K562 (cell line): Measurements from ENCODE around the gene LSM4. TPM values are rescaled to one million over a fixed set of nuclear protein-coding genes. Genes with fewer than 3 reads are reported as not detected.

Source experiments
- ADNP ChIP-seq: fragments of 200-800 bp; sonication (Bioruptor generic); IDR thresholded peaks from 2 replicates; pipeline ENCODE4 v1.6.1; 2016; ENCODE audit warnings: missing genetic modification characterization, missing compliant biosample characterization
- BHLHE40 ChIP-seq: IDR thresholded peaks from 2 replicates; pipeline ENCODE4 v1.6.1; 2011; ENCODE audit warnings: low read length, improper control_type of control experiment
- DACH1 ChIP-seq: fragments of 450-650 bp; IDR thresholded peaks from 2 replicates; pipeline ENCODE4 v1.6.1; 2018; ENCODE audit not compliant: partially characterized antibody
- ESRRB ChIP-seq: fragments of 250-450 bp; sonication (Bioruptor Pico); IDR thresholded peaks from 2 replicates; pipeline ENCODE4 v1.5.0; 2020; ENCODE audit warnings: mild to moderate bottlenecking, moderate library complexity, borderline replicate concordance
- ETS2 ChIP-seq: IDR thresholded peaks from 2 replicates; pipeline ENCODE4 v1.6.1; 2016; ENCODE audit warnings: borderline replicate concordance, missing genetic modification characterization, mild to moderate bottlenecking, moderate library complexity, missing compliant biosample characterization; ENCODE audit not compliant: poor library complexity, severe bottlenecking
- GTF2E2 ChIP-seq: fragments of 200-800 bp; sonication (Bioruptor generic); IDR thresholded peaks from 2 replicates; pipeline ENCODE4 v1.6.1; 2016; ENCODE audit warnings: missing genetic modification characterization, missing compliant biosample characterization
- JUND ChIP-seq, 2 experiments: IDR thresholded peaks; 2 replicates in 1 of 2; 3 replicates in 1 of 2; pipeline ENCODE4 v1.6.1; 2011; ENCODE audit warnings: borderline replicate concordance in 2 of 2, low read depth in 2 of 2, low read length in 2 of 2, improper control_type of control experiment in 1 of 2, missing biosample characterization in 1 of 2, missing genetic modification characterization in 1 of 2, missing genetic modification reagents in 1 of 2
- LEF1 ChIP-seq: fragments of 450-650 bp; IDR thresholded peaks from 2 replicates; pipeline ENCODE4 v1.6.1; 2016; ENCODE audit warnings: mild to moderate bottlenecking
- MCM5 ChIP-seq: fragments of 450-650 bp; IDR thresholded peaks from 2 replicates; pipeline ENCODE4 v1.6.1; 2016; ENCODE audit warnings: low read depth
- MYC ChIP-seq, 2 experiments: fragments of 250-450 bp in 1 of 2; sonication (Bioruptor Pico) in 1 of 2; IDR thresholded peaks; 2 replicates each; pipeline versions ENCODE4 v1.5.1 to v1.6.1; 2012 to 2021; ENCODE audit warnings: low read depth in 2 of 2, borderline replicate concordance in 1 of 2, improper control_type of control experiment in 1 of 2, low read length in 1 of 2, mild to moderate bottlenecking in 1 of 2, moderate library complexity in 1 of 2
- NRF1 ChIP-seq, 2 experiments: fragments of 450-650 bp; IDR thresholded peaks in 1 of 2; conservative IDR thresholded peaks in 1 of 2; 2 replicates each; pipeline ENCODE4 v1.6.1; 2014; ENCODE audit warnings: mild to moderate bottlenecking in 2 of 2
- POLR2B ChIP-seq: fragments of 450-650 bp; IDR thresholded peaks from 2 replicates; pipeline ENCODE4 v1.6.1; 2018; ENCODE audit warnings: low read depth; ENCODE audit not compliant: partially characterized antibody
- SMARCE1 ChIP-seq: fragments of 450-650 bp; IDR thresholded peaks from 2 replicates; pipeline ENCODE4 v1.7.1; 2016; ENCODE audit warnings: mild to moderate bottlenecking
- TARDBP ChIP-seq: fragments of 450-650 bp; IDR thresholded peaks from 2 replicates; pipeline ENCODE4 v1.6.1; 2016
- ZNF133 ChIP-seq: fragments of 250-450 bp; sonication (Bioruptor Pico); IDR thresholded peaks from 2 replicates; pipeline ENCODE4 v1.4.0; 2020; ENCODE audit warnings: mild to moderate bottlenecking
- ZNF175 ChIP-seq: fragments of 200-800 bp; sonication (Bioruptor generic); IDR thresholded peaks from 2 replicates; pipeline ENCODE4 v1.6.1; 2016; ENCODE audit warnings: low read depth, mild to moderate bottlenecking, missing genetic modification characterization, missing compliant biosample characterization
- ZNF717 ChIP-seq: fragments of 250-450 bp; sonication (Bioruptor Pico); IDR thresholded peaks from 2 replicates; pipeline ENCODE4 v1.5.0; 2021
- polyA plus RNA-seq, 8 experiments: library from polyadenylated mRNA; depleted of rRNA in 4 of 8; stranded (reverse) in 5 of 8; unstranded in 3 of 8; fragments of >200 nt; fragmentation: Nextera tagmentation in 2 of 8; fragmentation: Illumina TruSeq in 1 of 8; extraction: Ambion mirVana in 2 of 8; extraction: Trizol in 1 of 8; gene quantifications; 2 replicates each; pipeline versions ENCODE4 v1.2.1 to v1.2.3, GENCODE V29; 2011 to 2014; ENCODE audit warnings: inconsistent platforms in 1 of 8, missing spikeins in 1 of 8
- total RNA-seq, 7 experiments: library from RNA; depleted of rRNA in 6 of 7; stranded (reverse); fragments of >200 nt in 6 of 7; fragmentation: Illumina TruSeq in 2 of 7; extraction: Trizol in 2 of 7; gene quantifications; 2 replicates each; pipeline versions ENCODE4 v1.2.1 to v1.2.3, GENCODE V29; 2011 to 2021; ENCODE audit warnings: low replicate concordance in 1 of 7
- TF ChIP-seq, protein P1 (sequence below): fragments of 450-650 bp; formaldehyde crosslinking; IDR thresholded peaks from 2 replicates; pipeline ENCODE4 v1.4.0; 2022; ENCODE audit warnings: missing genetic modification characterization
- TF ChIP-seq, protein P2 (sequence below): IDR thresholded peaks from 2 replicates; pipeline ENCODE4 v1.6.1; 2011; ENCODE audit warnings: borderline replicate concordance, low read depth, mild to moderate bottlenecking, moderate library complexity, low read length; ENCODE audit not compliant: insufficient read depth, poor library complexity, severe bottlenecking
- TF ChIP-seq, protein P3 (sequence below), 2 experiments: IDR thresholded peaks; 2 replicates each; pipeline ENCODE4 v1.6.1; 2012; ENCODE audit warnings: improper control_type of control experiment in 2 of 2, low read depth in 2 of 2, low read length in 2 of 2, borderline replicate concordance in 1 of 2

Gene LSM4
- total and polyA plus RNA-seq, 9 of the 15 experiments (the other 6 are each of a cell fraction or from before 2014, with no cell fraction given), result 11.9 to 763 (median 202) TPM

DNA sequence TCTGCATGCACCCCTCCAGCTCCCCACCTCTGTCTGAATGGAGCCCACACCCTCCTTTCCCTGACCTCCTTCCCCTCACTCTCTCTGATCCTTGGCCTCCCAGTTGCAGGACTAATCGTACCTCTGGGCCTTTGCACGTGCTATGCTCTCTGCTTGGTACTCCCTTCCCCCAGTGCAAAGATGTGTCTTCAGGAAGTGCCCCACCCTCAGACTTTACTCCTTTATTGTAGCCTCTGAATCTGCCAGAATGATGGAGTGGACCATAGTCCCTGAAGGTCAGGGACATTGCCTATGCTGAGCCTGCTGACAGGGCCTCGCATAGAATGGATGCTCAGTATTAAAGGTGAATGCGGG lies 40.1 kb downstream of the LSM4 start (continued):
- TF ChIP-seq DACH1, result no peak
- TF ChIP-seq ADNP (tag), result peak; percentile 56; the same call in 1 of the 2 replicates
- TF ChIP-seq ZNF175, result no peak
- TF ChIP-seq, protein P1, sequence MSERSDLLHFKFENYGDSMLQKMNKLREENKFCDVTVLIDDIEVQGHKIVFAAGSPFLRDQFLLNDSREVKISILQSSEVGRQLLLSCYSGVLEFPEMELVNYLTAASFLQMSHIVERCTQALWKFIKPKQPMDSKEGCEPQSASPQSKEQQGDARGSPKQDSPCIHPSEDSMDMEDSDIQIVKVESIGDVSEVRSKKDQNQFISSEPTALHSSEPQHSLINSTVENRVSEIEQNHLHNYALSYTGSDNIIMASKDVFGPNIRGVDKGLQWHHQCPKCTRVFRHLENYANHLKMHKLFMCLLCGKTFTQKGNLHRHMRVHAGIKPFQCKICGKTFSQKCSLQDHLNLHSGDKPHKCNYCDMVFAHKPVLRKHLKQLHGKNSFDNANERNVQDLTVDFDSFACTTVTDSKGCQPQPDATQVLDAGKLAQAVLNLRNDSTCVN (CRISPR knock-in tag), result peak; percentile 59; the same call in 1 of the 2 replicates
- TF ChIP-seq, protein P2, sequence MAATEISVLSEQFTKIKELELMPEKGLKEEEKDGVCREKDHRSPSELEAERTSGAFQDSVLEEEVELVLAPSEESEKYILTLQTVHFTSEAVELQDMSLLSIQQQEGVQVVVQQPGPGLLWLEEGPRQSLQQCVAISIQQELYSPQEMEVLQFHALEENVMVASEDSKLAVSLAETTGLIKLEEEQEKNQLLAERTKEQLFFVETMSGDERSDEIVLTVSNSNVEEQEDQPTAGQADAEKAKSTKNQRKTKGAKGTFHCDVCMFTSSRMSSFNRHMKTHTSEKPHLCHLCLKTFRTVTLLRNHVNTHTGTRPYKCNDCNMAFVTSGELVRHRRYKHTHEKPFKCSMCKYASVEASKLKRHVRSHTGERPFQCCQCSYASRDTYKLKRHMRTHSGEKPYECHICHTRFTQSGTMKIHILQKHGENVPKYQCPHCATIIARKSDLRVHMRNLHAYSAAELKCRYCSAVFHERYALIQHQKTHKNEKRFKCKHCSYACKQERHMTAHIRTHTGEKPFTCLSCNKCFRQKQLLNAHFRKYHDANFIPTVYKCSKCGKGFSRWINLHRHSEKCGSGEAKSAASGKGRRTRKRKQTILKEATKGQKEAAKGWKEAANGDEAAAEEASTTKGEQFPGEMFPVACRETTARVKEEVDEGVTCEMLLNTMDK, result no peak
- TF ChIP-seq, protein P3, sequence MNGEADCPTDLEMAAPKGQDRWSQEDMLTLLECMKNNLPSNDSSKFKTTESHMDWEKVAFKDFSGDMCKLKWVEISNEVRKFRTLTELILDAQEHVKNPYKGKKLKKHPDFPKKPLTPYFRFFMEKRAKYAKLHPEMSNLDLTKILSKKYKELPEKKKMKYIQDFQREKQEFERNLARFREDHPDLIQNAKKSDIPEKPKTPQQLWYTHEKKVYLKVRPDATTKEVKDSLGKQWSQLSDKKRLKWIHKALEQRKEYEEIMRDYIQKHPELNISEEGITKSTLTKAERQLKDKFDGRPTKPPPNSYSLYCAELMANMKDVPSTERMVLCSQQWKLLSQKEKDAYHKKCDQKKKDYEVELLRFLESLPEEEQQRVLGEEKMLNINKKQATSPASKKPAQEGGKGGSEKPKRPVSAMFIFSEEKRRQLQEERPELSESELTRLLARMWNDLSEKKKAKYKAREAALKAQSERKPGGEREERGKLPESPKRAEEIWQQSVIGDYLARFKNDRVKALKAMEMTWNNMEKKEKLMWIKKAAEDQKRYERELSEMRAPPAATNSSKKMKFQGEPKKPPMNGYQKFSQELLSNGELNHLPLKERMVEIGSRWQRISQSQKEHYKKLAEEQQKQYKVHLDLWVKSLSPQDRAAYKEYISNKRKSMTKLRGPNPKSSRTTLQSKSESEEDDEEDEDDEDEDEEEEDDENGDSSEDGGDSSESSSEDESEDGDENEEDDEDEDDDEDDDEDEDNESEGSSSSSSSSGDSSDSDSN (IDR thresholded peaks at IDR 0.05; ENCODE audit: borderline replicate concordance in 1 of 2, low read depth in 2 of 2, low read length in 2 of 2), result no peak
- no peak for TF ChIP-seq MCM5
- peak; percentile 93 for TF ChIP-seq BHLHE40
- no peak for TF ChIP-seq ETS2 (tag)
- TF ChIP-seq NRF1 (conservative IDR thresholded peaks at IDR 0.05 in 1 of 2, IDR thresholded peaks at IDR 0.05 in 1 of 2), result no peak
- TF ChIP-seq JUND (IDR thresholded peaks at IDR 0.05; ENCODE audit: borderline replicate concordance, low read depth, low read length), result no peak
- no peak for TF ChIP-seq JUND (tag; IDR thresholded peaks at IDR 0.05; ENCODE audit: borderline replicate concordance, low read depth, low read length)
- no peak for TF ChIP-seq GTF2E2
- TF ChIP-seq SMARCE1, result no peak
- TF ChIP-seq MYC (IDR thresholded peaks at IDR 0.05; ENCODE audit: low read depth, low read length), result peak; percentile 73
- TF ChIP-seq MYC (CRISPR knock-in tag; IDR thresholded peaks at IDR 0.05; ENCODE audit: borderline replicate concordance, low read depth), result no peak
- TF ChIP-seq TARDBP, result no peak
- TF ChIP-seq ESRRB (CRISPR knock-in tag), result no peak
- TF ChIP-seq LEF1, result peak; percentile 62; the same call in 1 of the 2 replicates
- no peak for TF ChIP-seq ZNF133
- no peak for TF ChIP-seq ZNF717
- peak; percentile 18 for TF ChIP-seq POLR2B
